ENCODE measurements around the gene CNKSR3. TPM values are rescaled to one million over a fixed set of nuclear protein-coding genes. Genes with fewer than 3 reads are reported as not detected.

Gene CNKSR3
- total and polyA plus RNA-seq, 2 experiments from 2014 or later, result 1.9 to 5.7 TPM

- TF ChIP-seq ETS1 (IDR thresholded peaks at IDR 0.05) (no peak), ZNF114 (CRISPR knock-in tag; IDR thresholded peaks at IDR 0.05) (no peak), EZH2 (IDR thresholded peaks at IDR 0.05; ENCODE audit: low read depth, unreplicated experiment) (no peak), STAT1 (IDR thresholded peaks at IDR 0.05; ENCODE audit: unreplicated experiment) (no peak)
Observed at GRCh38 chr6:154399097-154399496, 111.4 kb downstream of the CNKSR3 start (continued).

- Mint-ChIP-seq H3K4me1 (peaks cover 4% of the 10 kb centered on the region; the same call in 2 of the 3 replicates), H3K36me3 (ENCODE audit: low read depth) (peaks cover 8% of the 10 kb centered on the region), H3K27ac (no peak overlapping the region), H3K9me3 (no peaks in the 10 kb centered on the region; the same call in 2 of the 3 replicates), H3K4me3 (no peak overlapping the region), H3K27me3 (ENCODE audit: insufficient read depth, low read depth, poor library complexity) (peaks cover 4% of the 10 kb centered on the region)
- TF ChIP-seq EZH2phosphoT487 (IDR thresholded peaks at IDR 0.05; ENCODE audit: unreplicated experiment) (no peak), EZH2 (IDR thresholded peaks at IDR 0.05; ENCODE audit: low read depth, unreplicated experiment) (no peak), NANOG (IDR thresholded peaks at IDR 0.05; ENCODE audit: borderline replicate concordance) (no peak), ZNF331 (CRISPR knock-in tag; IDR thresholded peaks at IDR 0.05; ENCODE audit: low read depth) (no peak), ETS1 (IDR thresholded peaks at IDR 0.05) (no peak), CREB1 (CRISPR knock-in tag; IDR thresholded peaks at IDR 0.05; ENCODE audit: low read depth) (no peak)
- H3K4me1 ChIP-seq (ENCODE audit: insufficient read depth), result no peaks in the 10 kb centered on the region; the same call in 1 of the 2 replicates
- no peak overlapping the region for H3K27ac ChIP-seq (ENCODE audit: low read depth)
- H4K20me1 ChIP-seq (replicated peaks; ENCODE audit: insufficient read depth), result no peaks in the 10 kb centered on the region
- no peak overlapping the region for H3K4me2 ChIP-seq
- H3K79me2 ChIP-seq (replicated peaks; ENCODE audit: insufficient read depth), result no peaks in the 10 kb centered on the region
- H3K9me2 ChIP-seq (ENCODE audit: insufficient read depth), result no peaks in the 10 kb centered on the region
- H3K36me3 ChIP-seq (ENCODE audit: insufficient read depth), result no peaks in the 10 kb centered on the region
- no peak overlapping the region for H2AFZ ChIP-seq
- H3K27me3 ChIP-seq (ENCODE audit: insufficient read depth), result no peaks in the 10 kb centered on the region
- H3K4me3 ChIP-seq, result no peak overlapping the region
- no peaks in the 10 kb centered on the region for H3F3A ChIP-seq (replicated peaks; ENCODE audit: low read depth)
- ATAC-seq (no peak), DNase-seq (ENCODE audit: low spot score) (no peak)
Observed at GRCh38 chr6:154397491-154398195, 112.8 kb downstream of the CNKSR3 start.

GRCh38 chr6:154395878-154396277 is 114.6 kb downstream of the CNKSR3 start:
- Mint-ChIP-seq H3K27me3 (ENCODE audit: insufficient read depth, low read depth, poor library complexity) (peaks cover 4% of the 10 kb centered on the region), H3K4me3 (no peak overlapping the region), H3K36me3 (ENCODE audit: low read depth) (no peaks in the 10 kb centered on the region), H3K4me1 (no peaks in the 10 kb centered on the region; the same call in 2 of the 3 replicates), H3K27ac (no peak overlapping the region), H3K9me3 (no peaks in the 10 kb centered on the region)
- Histone ChIP-seq H3K79me2 (replicated peaks; ENCODE audit: insufficient read depth) (no peaks in the 10 kb centered on the region), H3K4me3 (no peak overlapping the region), H3F3A (replicated peaks; ENCODE audit: low read depth) (no peaks in the 10 kb centered on the region), H3K27me3 (ENCODE audit: insufficient read depth) (no peaks in the 10 kb centered on the region), H3K4me2 (no peak overlapping the region), H3K36me3 (ENCODE audit: insufficient read depth) (no peaks in the 10 kb centered on the region), H3K4me1 (ENCODE audit: insufficient read depth) (no peaks in the 10 kb centered on the region), H2AFZ (no peak overlapping the region), H3K9me2 (ENCODE audit: insufficient read depth) (no peaks in the 10 kb centered on the region), H4K20me1 (replicated peaks; ENCODE audit: insufficient read depth) (no peaks in the 10 kb centered on the region), H3K27ac (ENCODE audit: low read depth) (no peak overlapping the region)
- no peak for DNase-seq (ENCODE audit: low spot score)
- no peak for ATAC-seq
- TF ChIP-seq JUNB (IDR thresholded peaks at IDR 0.05; ENCODE audit: unreplicated experiment) (no peak), POLR2AphosphoS5 (IDR thresholded peaks at IDR 0.05; ENCODE audit: low read depth) (no peak), EZH2 (IDR thresholded peaks at IDR 0.05; ENCODE audit: low read depth, unreplicated experiment) (no peak), CREB1 (CRISPR knock-in tag; IDR thresholded peaks at IDR 0.05; ENCODE audit: low read depth) (no peak), NANOG (IDR thresholded peaks at IDR 0.05; ENCODE audit: borderline replicate concordance) (no peak), EZH2phosphoT487 (IDR thresholded peaks at IDR 0.05; ENCODE audit: unreplicated experiment) (no peak), ZNF114 (CRISPR knock-in tag; IDR thresholded peaks at IDR 0.05) (no peak)
- TF ChIP-seq, protein P1, sequence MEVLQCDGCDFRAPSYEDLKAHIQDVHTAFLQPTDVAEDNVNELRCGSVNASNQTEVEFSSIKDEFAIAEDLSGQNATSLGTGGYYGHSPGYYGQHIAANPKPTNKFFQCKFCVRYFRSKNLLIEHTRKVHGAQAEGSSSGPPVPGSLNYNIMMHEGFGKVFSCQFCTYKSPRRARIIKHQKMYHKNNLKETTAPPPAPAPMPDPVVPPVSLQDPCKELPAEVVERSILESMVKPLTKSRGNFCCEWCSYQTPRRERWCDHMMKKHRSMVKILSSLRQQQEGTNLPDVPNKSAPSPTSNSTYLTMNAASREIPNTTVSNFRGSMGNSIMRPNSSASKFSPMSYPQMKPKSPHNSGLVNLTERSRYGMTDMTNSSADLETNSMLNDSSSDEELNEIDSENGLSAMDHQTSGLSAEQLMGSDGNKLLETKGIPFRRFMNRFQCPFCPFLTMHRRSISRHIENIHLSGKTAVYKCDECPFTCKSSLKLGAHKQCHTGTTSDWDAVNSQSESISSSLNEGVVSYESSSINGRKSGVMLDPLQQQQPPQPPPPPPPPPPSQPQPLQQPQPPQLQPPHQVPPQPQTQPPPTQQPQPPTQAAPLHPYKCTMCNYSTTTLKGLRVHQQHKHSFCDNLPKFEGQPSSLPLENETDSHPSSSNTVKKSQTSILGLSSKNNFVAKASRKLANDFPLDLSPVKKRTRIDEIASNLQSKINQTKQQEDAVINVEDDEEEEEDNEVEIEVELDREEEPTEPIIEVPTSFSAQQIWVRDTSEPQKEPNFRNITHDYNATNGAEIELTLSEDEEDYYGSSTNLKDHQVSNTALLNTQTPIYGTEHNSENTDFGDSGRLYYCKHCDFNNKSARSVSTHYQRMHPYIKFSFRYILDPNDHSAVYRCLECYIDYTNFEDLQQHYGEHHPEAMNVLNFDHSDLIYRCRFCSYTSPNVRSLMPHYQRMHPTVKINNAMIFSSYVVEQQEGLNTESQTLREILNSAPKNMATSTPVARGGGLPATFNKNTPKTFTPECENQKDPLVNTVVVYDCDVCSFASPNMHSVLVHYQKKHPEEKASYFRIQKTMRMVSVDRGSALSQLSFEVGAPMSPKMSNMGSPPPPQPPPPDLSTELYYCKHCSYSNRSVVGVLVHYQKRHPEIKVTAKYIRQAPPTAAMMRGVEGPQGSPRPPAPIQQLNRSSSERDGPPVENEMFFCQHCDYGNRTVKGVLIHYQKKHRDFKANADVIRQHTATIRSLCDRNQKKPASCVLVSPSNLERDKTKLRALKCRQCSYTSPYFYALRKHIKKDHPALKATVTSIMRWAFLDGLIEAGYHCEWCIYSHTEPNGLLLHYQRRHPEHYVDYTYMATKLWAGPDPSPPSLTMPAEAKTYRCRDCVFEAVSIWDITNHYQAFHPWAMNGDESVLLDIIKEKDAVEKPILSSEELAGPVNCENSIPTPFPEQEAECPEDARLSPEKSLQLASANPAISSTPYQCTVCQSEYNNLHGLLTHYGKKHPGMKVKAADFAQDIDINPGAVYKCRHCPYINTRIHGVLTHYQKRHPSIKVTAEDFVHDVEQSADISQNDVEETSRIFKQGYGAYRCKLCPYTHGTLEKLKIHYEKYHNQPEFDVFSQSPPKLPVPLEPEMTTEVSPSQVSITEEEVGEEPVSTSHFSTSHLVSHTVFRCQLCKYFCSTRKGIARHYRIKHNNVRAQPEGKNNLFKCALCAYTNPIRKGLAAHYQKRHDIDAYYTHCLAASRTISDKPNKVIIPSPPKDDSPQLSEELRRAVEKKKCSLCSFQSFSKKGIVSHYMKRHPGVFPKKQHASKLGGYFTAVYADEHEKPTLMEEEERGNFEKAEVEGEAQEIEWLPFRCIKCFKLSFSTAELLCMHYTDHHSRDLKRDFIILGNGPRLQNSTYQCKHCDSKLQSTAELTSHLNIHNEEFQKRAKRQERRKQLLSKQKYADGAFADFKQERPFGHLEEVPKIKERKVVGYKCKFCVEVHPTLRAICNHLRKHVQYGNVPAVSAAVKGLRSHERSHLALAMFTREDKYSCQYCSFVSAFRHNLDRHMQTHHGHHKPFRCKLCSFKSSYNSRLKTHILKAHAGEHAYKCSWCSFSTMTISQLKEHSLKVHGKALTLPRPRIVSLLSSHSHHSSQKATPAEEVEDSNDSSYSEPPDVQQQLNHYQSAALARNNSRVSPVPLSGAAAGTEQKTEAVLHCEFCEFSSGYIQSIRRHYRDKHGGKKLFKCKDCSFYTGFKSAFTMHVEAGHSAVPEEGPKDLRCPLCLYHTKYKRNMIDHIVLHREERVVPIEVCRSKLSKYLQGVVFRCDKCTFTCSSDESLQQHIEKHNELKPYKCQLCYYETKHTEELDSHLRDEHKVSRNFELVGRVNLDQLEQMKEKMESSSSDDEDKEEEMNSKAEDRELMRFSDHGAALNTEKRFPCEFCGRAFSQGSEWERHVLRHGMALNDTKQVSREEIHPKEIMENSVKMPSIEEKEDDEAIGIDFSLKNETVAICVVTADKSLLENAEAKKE (CRISPR knock-in tag; IDR thresholded peaks at IDR 0.05), result no peak

All from GM23338 (cell line).